Measurements from ENCODE around the gene LTK. TPM values are rescaled to one million over a fixed set of nuclear protein-coding genes. Genes with fewer than 3 reads are reported as not detected.

The LTK gene
- total and polyA plus RNA-seq, 2 of the 8 experiments (the other 6 are each of a cell fraction or from before 2014, with no cell fraction given) = 0.05 to 0.19 TPM

- H2AFZ ChIP-seq (ENCODE audit: low read length) = no peak overlapping the region
- H3K9me3 ChIP-seq (ENCODE audit: insufficient read depth in 2 of 2, low read depth in 1 of 2, low read length in 1 of 2) = no peaks in the 10 kb centered on the region
- H3K14ac ChIP-seq (ENCODE audit: insufficient read length) = no peak overlapping the region
- no peak overlapping the region for H2BK120ac ChIP-seq (replicated peaks; ENCODE audit: low read depth, low read length)
- no peaks in the 10 kb centered on the region; the same call in 1 of the 2 replicates for H3K79me1 ChIP-seq (ENCODE audit: low read depth, low read length)
- no peak overlapping the region for H3K9ac ChIP-seq (replicated peaks in 1 of 4; ENCODE audit: extremely low read depth in 1 of 4, low read depth in 3 of 4, low read length in 3 of 4)
- no peak overlapping the region for H2BK15ac ChIP-seq (ENCODE audit: low read length)
- H3K79me2 ChIP-seq (ENCODE audit: control insufficient read depth in 1 of 2, insufficient read depth in 2 of 2, low read length in 2 of 2) = no peaks in the 10 kb centered on the region
- H3K36me3 ChIP-seq (ENCODE audit: control insufficient read depth in 2 of 4, insufficient read depth in 4 of 4, low read length in 3 of 4) = no peaks in the 10 kb centered on the region
- FAIRE-seq = no peak
- H4K20me1 ChIP-seq (replicated peaks in 1 of 2; ENCODE audit: control insufficient read depth in 1 of 2, insufficient read depth in 2 of 2, low read length in 2 of 2) = peaks cover 0 to 1% of the 10 kb centered on the region in 2 experiments
- H3K23ac ChIP-seq (ENCODE audit: insufficient read length) = no peak overlapping the region
- H2BK5ac ChIP-seq (ENCODE audit: low read depth, low read length) = no peak overlapping the region
- no peak overlapping the region for H2BK12ac ChIP-seq (ENCODE audit: low read depth, low read length)
- peaks cover 2% of the 10 kb centered on the region; the same call in 1 of the 2 replicates for H3K23me2 ChIP-seq (ENCODE audit: low read depth, low read length)
- CTCF ChIA-PET (ENCODE audit: partially characterized antibody) = interaction anchor here (0.6 to 2.3 kb wide), 5 partner anchors 11 to 107 kb away, joined by 3 to 8 read pairs (median 3); no protein-coding TSS in a partner anchor
- no peak overlapping the region for H3K18ac ChIP-seq (ENCODE audit: extremely low read depth, low read length)
- H3K27ac ChIP-seq (ENCODE audit: low read depth, low read length) = no peak overlapping the region
- no peaks in the 10 kb centered on the region; a peak in 1 of 7 replicates for H3K27me3 ChIP-seq (replicated peaks in 1 of 4; ENCODE audit: control insufficient read depth in 3 of 4, extremely low read depth in 1 of 4, insufficient read depth in 3 of 4, low read length in 3 of 4)
- no peak overlapping the region for H3K4ac ChIP-seq (replicated peaks; ENCODE audit: insufficient read length, low read depth, low read length)
- peaks cover 3 to 9% (median 6%) of the 10 kb centered on the region in 4 experiments; a peak in 6 of 7 replicates for H3K4me1 ChIP-seq (replicated peaks in 1 of 4; ENCODE audit: control insufficient read depth in 3 of 4, insufficient read depth in 4 of 4, low read length in 3 of 4)
- DNase-seq (ENCODE audit: low read depth in 1 of 2, low spot score in 2 of 2) = no peak
- no peak overlapping the region for H2BK20ac ChIP-seq (ENCODE audit: low read length)
- no peak overlapping the region for H4K5ac ChIP-seq (ENCODE audit: insufficient read length, low read depth, low read length)
- TF ChIP-seq CHD1 (IDR thresholded peaks at IDR 0.05; ENCODE audit: low read depth, low read length) (no peak), E2F6 (IDR thresholded peaks at IDR 0.05) (no peak), TAF7 (optimal IDR thresholded peaks at IDR 0.05; ENCODE audit: borderline replicate concordance, low read depth, low read length) (no peak), SP4 (IDR thresholded peaks at IDR 0.05; ENCODE audit: low read length) (no peak), RFX5 (IDR thresholded peaks at IDR 0.05; ENCODE audit: borderline replicate concordance, low read depth, low read length) (no peak)
- 86% methylated on average over 5 of the region's 5 CpGs; no CpG with 5 or more reads in 1 of the 2 experiments for WGBS, 2 experiments (ENCODE audit: extremely low coverage in 1 of 2, insufficient coverage in 1 of 2, insufficient read length in 1 of 2, insufficient replicate concordance in 2 of 2, low coverage in 1 of 2, low lambda C conversion rate in 2 of 2, missing lambda C conversion rate in 1 of 2)
- POLR2A ChIA-PET (ENCODE audit: partially characterized antibody) = interaction anchor here (0.9 to 21.2 kb wide), 3 partner anchors 9 to 28 kb away, joined by 3 to 643 read pairs (median 9); partner anchors contain the start of gene RPAP1
- H4K91ac ChIP-seq (replicated peaks; ENCODE audit: insufficient read length, low read length) = no peak overlapping the region
- no peak overlapping the region for H3K4me3 ChIP-seq (ENCODE audit: extremely low read depth in 1 of 4, insufficient read depth in 2 of 4, low read depth in 3 of 4, low read length in 4 of 4)
- H3K56ac ChIP-seq (replicated peaks; ENCODE audit: insufficient read length, low read depth, low read length) = no peak overlapping the region
- H3K4me2 ChIP-seq (ENCODE audit: insufficient read depth in 1 of 2, low read depth in 2 of 2, low read length in 2 of 2) = no peak overlapping the region
- H2AK5ac ChIP-seq (ENCODE audit: low read depth, low read length) = no peak overlapping the region
- H4K8ac ChIP-seq (ENCODE audit: extremely low read depth, insufficient read depth, low read length) = no peak overlapping the region
Observed at GRCh38 chr15:41554343-41554742, 40.7 kb upstream of the LTK start.

Measured in H1 (cell line).